Right lung (tissue), 5 donors: ENCODE measurements around the gene ALG2. TPM values are rescaled to one million over a fixed set of nuclear protein-coding genes. Genes with fewer than 3 reads are reported as not detected.

ENCODE experiments used
- DNase-seq, 2 donors: peaks; one replicate each; pipeline ENCODE4 v3.0.0-alpha.2; 2013
- polyA plus RNA-seq, 5 donors: library from polyadenylated mRNA; unstranded; fragments of 120-200 nt; gene quantifications; one replicate each; pipeline versions ENCODE4 v1.2.1 to v1.2.3, GENCODE V29; 2013; ENCODE audit warnings: inconsistent platforms in 1 of 5, low replicate concordance in 1 of 5; ENCODE audit not compliant: insufficient read length in 5 of 5, insufficient read depth in 1 of 5

ALG2 gene
- polyA plus RNA-seq, 5 donors, result 29.1 to 41.4 (median 33.7) TPM

GRCh38 chr9:99176527-99177013, 45.2 kb downstream of the ALG2 start:
- DNase-seq, result no peak

GRCh38 chr9:99173570-99174504, 47.9 kb downstream of the ALG2 start:
- no peak for DNase-seq

- DNase-seq, result no peak
Measured at GRCh38 chr9:99172124-99173091, 49.3 kb downstream of the ALG2 start.

- DNase-seq, result no peak
Measured at GRCh38 chr9:99171225-99172123, 50.3 kb downstream of the ALG2 start.

GRCh38 chr9:99169982-99170761, 51.6 kb downstream of the ALG2 start:
- DNase-seq, result no peak

- DNase-seq, result no peak
Measured at GRCh38 chr9:99169086-99169485, 52.7 kb downstream of the ALG2 start.

- DNase-seq, result no peak
Measured at GRCh38 chr9:99167694-99168093, 54.0 kb downstream of the ALG2 start.

GRCh38 chr9:99167119-99167518, 54.6 kb downstream of the ALG2 start:
- no peak for DNase-seq

Other genes with a start within 250 kb of the ALG2 start
- 10 to 100 TPM; 26.9 to 46.5 (median 36.8) TPM for gene TGFBR1, start 116.8 kb downstream of the ALG2 start, polyA plus RNA-seq
- 100 to 1,000 TPM; 121 to 199 (median 137) TPM for gene SEC61B, start 340 bp upstream of the ALG2 start, polyA plus RNA-seq